IPS-18c (cell line): Measurements from ENCODE around the gene CCDC9B.

Experiments
- H3K4me3 ChIP-seq: 2 replicates; pipeline ENCODE4 v1.7.0; 2013; ENCODE audit warnings: low read depth, mild to moderate bottlenecking, low read length, moderate library complexity; ENCODE audit not compliant: insufficient read depth
- H3K9me3 ChIP-seq: one replicate; pipeline ENCODE4 v1.6.1; 2013; ENCODE audit warnings: mild to moderate bottlenecking, low read length, moderate library complexity; ENCODE audit not compliant: control insufficient read depth, insufficient read depth

The CCDC9B gene

DNA sequence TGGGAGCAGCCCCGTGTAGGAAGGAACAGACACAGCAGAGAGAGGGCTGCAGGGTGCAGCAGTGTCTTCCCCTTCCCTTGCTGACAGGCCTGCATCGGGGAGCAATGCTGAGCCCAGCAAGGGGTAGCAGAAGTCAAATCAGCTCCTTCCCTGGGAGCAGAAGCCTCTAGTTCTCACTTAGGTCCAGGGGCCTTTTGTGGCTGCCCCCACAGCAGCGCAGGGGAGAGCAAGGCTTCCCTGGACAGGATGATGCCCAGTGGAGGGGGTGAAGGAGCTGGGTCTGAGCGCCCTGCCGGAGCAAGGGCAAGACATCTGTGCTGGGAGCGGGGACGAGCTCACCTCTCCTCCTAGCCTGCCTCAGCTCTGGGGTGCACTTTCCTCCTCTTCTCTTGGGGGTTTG, 33.8 kb downstream of the CCDC9B start:
- no peak overlapping the region; the same call in 1 of the 2 replicates for H3K4me3 ChIP-seq
- no peaks in the 10 kb centered on the region for H3K9me3 ChIP-seq

DNA sequence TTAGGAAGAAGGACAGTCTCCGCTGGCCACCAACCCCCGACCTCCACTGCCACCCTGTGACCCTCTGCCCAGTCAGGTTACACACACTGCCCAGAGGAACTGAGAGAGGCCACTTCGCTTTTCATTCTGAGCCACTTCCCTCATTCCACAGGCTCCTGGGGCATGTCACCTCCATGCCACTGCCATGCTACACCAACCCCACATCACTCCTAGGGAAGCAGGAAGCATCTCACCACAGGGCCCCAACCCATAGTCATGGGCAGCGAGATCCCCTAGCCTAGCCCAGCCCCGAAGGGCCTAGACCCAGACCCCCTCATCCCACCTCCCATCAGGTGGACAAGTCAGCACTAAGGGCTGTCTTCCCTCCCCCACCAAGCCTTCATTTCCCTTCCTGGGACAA, 34.4 kb downstream of the CCDC9B start:
- no peaks in the 10 kb centered on the region for H3K9me3 ChIP-seq
- H3K4me3 ChIP-seq = no peak overlapping the region

DNA sequence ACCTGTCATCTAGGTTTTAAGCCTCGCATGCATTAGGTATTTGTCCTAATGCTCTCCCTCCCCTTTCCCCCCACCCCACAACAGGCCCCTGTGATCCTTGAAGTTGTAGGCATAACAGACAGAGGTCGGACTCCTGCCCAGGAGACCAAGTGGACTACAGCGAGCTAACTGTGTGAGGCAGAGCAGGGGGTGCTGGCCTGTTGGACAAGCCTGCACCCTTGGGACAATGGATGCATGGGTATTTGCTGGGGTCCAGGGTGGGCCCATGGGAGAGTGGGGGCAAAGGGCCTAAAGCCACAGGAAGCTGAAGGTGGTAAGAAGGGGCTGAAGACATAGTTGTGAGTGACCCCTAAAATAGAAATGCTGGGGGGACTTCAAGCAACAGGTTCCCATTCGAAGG, 35.5 kb downstream of the CCDC9B start:
- no peak overlapping the region for H3K4me3 ChIP-seq

DNA sequence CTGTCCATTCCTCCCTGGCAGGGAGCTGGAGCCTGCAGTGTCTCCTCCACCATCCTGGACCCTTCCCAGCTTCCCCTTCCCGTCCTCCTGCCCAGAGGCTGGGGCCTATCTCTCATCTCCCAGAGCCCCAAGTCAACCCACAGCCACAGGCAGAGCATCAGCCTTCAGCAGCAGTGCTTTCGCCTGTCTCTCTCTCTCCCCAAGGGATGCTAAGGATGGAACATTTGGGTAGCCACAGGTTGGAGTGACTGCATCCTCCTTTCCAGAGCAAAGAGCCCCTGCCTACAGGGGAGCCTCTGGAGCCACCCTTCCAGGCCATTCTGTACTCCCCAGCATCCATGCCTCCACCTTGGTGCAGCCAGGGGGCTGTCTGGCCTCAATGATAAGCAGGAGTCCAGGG, 37.2 kb downstream of the CCDC9B start:
- H3K9me3 ChIP-seq = no peaks in the 10 kb centered on the region
- H3K4me3 ChIP-seq = no peak overlapping the region

More for the DNA sequence above, 35.5 kb downstream of the CCDC9B start:
- no peaks in the 10 kb centered on the region for H3K9me3 ChIP-seq

DNA sequence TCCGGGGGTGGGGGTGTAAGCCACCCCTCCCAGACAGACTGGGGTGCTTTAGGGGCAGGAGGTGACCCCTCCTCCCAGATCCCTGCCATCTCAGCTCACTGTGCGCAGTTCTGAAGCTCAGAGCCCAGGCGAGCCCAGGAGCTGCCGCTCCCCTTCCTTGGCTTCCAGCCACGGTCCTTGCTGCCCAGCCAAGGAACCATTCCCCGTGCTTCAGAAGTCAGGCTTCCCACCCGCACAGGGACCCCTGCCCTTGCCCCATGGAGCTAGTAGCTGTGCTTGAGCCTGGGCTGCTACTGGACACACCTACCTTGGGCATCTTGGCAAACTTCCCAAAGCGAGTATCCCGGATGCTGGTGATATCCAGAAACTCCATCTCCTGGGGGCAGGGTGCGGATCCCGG, 37.8 kb downstream of the CCDC9B start:
- Histone ChIP-seq H3K9me3 (no peaks in the 10 kb centered on the region), H3K4me3 (no peak overlapping the region)

DNA sequence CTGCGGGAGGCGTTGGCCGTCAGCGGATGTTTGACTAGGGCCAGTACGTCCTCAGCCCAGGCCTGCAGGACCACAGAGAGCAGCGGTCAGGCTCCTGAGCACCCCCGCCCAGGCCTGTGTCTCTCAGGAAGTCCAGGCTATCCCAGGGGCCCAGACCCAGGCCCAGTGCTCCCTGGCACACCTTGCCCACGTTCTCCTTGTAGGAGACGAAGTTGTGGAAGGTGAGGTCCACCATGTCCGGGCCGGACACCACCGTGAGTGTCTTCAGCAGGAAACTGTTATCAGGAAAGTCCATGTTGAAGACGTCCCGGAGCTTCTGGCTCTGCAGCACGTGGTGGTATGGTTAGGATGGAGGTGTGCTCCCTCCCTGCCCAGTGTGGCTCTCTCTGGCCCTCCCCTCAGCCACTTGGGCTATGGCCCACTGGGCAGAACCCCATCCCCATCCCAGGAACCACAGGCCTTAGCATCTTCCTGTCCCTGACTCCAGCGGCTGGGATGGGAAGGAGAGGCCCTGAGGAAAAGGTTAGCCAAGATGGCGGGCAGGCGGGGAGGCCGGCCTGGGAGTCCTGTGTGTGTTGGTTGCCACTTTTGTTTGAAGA, 38.4 kb downstream of the CCDC9B start:
- H3K9me3 ChIP-seq = no peaks in the 10 kb centered on the region

DNA sequence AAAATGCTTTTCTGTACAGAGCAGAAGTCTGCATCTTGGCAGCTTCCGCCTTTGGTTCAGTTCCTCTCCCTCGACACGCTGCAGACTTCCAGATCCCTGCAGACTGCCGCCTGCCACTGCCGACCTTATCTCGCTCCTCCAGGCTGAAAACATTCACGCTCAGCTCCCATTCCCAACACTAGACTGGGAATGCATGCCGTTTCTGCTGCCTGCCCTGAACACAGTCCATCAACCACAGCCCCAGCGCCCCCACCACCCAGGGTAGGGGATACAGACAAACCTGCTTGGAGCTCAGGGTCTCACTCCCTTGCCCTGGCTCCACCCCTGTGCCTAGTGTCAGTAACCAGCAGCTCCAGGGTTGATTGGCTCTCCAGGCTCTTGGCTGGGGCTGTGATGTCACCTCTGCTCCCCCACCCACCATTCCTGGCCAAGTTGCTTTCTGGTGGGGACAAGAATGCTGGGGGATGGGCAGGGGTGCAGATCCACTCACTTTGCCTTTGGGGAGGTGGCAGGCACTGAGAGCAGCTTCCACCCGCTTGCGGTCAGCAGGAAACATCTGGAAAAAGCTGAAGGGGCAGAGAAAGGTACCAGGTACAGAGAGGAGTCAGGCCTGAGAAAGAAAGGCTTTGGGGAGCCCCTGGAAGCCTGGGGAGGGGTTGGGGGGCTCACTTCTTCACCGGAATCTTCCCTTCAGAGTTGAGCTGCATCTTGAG, 39.1 kb downstream of the CCDC9B start:
- H3K4me3 ChIP-seq = no peak overlapping the region
- H3K9me3 ChIP-seq = no peaks in the 10 kb centered on the region

More for the DNA sequence above, 38.4 kb downstream of the CCDC9B start:
- H3K4me3 ChIP-seq = no peak overlapping the region

DNA sequence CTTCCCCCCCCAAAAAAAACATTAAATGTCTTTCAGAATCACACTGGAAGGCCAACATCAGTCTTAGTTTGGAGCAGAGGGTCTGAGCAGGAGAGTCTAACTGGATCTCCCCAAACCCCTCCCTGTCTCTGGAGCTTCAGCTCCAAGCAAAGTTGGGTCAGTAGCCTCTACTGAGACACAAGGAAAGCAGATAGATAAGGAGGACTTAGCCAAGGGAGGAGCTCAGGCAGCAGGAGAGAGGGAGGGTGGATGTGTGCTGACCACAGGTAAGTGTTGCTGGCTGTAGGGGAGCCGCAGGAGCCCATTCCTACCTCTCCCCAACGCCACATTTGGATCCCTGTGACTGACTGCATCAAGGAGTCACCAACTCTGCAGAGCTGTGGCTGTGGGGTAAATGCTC, 40.0 kb downstream of the CCDC9B start:
- no peak overlapping the region for H3K4me3 ChIP-seq
- H3K9me3 ChIP-seq = no peaks in the 10 kb centered on the region

DNA sequence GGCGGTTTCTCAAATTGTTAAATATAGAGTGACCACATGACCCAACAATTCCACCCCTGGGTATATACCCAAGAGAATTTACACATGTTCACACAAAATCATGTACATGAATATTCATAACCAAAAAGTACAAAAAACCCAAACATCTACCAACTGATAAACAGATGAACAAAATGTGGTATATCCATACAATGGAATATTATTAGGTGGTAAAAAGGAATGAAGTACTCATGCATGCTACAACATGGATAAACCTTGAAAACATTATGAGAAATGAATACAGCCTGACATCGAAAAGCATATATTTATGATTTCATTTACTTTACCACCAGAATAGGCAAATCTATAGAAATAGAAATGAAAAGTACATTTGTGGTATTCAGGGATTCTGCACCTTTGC, 40.4 kb downstream of the CCDC9B start:
- Histone ChIP-seq H3K4me3 (no peak overlapping the region), H3K9me3 (no peaks in the 10 kb centered on the region)

DNA sequence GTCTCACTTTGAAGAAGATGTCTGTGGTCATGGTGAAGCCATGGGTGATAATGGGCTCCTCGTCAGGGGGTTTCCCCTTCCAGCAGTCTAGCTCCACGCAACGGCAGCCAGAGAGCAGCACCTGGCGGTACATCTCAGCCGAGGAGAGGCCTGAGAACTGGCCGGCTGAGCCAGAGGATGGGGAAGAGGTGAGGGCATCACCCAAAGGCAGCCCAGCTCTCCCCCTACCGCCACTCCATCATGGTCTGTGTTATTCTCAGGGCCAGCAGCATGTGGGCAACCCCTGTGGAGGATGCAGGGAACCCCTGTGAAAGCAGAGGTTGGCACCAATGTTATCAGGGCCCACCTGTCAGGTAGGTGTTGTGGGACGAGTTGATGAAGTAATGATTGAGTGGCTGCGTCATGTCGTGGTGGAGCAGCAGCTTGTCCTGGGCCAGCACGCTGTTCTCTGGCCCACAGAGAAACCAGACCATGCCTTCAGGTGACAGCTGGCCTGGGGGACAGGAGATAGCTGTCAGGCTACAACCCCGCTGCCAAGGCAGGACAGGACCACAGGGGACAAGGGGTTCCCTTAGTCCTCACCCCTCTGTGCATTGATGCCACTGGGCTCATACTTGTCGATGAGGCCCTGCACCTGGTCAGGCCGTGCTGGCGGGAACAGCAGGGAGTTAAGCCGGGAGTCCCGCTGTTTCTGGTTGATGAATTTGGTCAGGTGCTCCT, 42.4 kb downstream of the CCDC9B start:
- Histone ChIP-seq H3K9me3 (no peaks in the 10 kb centered on the region), H3K4me3 (no peak overlapping the region)

DNA sequence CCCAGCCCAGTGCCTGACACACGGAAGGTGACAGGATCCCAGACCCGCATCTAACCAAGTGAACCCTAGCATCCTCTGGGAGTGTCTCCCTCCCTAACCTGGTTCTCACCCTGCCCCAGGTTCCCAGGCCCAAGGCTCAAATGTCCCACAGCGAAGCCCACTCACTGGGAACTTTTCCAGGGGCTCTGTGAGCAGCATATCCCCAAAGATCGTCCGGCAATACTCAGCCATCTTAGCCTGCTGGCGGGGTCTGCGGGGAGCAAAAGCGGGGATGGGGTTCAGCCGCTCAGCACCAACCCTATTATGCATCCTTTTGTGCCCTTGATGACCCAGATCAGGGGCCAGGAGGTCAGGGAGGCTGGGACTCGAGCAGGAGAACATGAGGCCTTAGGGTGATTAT, 43.4 kb downstream of the CCDC9B start:
- no peaks in the 10 kb centered on the region for H3K9me3 ChIP-seq
- H3K4me3 ChIP-seq = no peak overlapping the region

DNA sequence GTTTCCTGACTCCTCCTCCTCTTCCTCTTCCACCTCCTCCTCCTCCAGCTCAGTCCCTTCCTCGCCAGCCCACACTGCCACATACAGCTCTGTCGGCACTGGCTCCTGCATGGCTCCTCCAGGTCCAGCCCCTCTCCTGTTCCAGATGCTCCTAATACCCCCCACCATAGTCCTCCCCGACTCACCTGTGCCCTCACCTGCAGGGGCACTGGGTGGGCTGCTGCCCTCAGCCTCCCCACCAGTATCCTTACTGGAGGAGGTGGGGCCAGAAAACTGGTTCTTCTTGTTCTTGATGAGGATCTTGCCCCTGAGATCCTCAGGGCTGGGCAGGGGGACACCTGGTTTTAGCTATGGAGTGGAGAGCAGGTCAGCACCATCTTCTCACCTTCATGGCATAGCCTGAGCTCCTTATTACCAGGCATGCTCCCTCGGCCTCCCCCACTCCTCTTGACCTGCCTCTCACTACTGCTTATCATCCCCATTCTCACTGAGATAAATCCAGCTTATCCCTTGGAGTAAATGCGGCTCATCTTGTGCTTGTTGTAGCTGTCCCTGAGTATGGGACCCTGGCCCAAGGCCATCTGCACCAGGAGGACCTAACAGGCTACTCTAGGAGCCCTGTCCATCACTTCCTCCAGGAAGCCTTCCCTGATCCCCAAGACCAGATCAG, 44.0 kb downstream of the CCDC9B start:
- Histone ChIP-seq H3K9me3 (no peaks in the 10 kb centered on the region), H3K4me3 (no peak overlapping the region)

DNA sequence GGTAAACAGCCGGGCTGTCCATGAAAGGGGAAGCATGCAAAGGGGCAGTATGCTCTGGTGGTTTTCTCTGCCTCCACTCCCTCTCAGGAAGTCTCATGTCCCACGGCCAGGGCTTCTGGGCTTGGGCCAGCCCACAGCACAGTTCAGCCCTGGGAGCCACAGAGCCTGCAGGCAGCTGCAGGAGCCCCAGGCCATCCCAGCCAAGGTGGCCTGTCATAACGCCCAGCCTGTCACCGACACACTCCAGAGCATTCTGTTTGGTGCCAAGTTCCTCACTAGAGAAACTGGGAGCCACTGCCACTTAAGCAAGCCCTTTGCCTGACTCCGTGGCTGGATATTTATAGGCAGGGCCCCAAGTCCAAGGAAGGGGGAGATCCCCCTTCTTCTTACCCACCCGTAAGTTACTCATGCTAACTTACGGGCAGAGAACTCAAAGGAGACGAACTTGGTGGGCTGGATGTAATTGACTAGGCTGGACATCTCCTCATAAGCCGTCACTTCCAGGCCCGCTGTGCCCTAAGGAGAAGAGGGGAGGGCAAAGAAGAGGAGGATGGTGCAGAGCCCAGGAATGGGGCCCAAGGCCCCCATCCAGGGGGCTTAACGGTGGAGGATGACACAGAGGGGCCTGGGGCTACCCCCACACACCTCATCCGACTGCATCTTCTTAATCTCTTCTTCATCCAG, 44.7 kb downstream of the CCDC9B start:
- Histone ChIP-seq H3K9me3 (no peaks in the 10 kb centered on the region), H3K4me3 (no peak overlapping the region)

DNA sequence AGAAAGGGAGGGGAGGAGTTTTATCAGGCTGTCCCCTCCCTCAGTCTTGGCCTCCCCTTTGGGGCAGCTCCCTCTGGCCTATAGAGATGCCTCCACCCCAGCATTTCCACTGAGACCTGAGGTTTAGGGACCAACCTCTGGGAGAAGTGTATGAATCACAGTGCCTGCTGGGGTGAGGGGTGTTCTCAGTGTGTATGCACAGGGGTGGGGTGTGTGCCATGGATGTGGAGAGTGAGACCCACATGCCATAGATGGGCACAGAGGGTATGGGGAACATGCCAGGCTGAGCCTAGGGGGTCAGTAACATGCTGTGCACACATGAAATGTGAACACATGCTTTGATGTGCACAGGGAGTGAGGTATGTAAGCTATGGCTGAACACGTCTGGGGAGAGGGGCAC, 45.4 kb downstream of the CCDC9B start:
- H3K4me3 ChIP-seq = no peak overlapping the region
- no peaks in the 10 kb centered on the region for H3K9me3 ChIP-seq

DNA sequence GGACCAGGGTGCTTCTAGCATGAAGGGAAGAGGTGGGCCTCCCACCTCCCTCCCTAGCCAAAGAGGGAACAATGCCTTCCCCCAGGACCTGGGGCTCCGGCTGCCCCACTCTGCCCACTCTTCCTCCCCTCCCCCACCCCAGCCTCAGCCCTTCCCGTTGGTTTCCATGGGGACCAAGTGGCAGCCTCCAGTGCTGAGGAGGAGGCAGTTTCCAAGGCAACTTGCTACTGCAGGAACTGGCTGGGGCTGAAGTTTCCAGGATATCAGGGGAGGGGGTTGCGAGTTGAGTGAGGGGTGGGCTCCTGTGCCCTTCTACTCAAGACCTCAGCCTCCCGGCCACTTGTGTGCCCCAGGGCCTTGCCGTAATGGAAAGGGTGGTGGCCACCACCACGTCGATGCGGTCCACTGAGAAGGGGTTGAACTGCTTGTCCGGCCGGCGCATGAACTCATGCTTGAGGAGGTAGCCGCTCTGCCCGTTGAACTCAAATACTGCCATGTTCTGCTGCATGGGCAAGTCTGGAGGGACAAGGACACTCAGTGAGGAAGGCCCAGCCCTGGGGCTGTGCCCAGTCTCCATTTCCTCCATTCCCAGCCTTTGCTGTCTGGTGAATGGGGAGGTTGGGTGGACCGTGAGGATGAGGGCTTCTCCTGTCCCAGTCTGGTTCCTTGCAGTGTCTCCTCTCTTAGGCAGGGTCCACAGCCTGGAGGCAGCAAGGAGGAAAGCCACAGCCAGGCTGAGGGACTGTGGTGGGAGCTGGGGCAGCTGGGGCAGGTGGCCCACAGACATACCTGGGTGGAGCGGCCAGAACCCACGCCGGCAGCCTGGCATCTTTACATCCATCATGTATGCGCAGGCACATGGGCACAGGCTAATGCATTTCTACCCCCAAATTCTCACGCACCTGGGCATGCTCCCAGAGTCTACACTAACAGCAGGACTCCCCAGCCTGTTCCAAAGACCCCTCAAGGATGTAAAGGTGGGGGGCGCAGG, 46.5 kb downstream of the CCDC9B start:
- Histone ChIP-seq H3K9me3 (no peaks in the 10 kb centered on the region), H3K4me3 (no peak overlapping the region)

DNA sequence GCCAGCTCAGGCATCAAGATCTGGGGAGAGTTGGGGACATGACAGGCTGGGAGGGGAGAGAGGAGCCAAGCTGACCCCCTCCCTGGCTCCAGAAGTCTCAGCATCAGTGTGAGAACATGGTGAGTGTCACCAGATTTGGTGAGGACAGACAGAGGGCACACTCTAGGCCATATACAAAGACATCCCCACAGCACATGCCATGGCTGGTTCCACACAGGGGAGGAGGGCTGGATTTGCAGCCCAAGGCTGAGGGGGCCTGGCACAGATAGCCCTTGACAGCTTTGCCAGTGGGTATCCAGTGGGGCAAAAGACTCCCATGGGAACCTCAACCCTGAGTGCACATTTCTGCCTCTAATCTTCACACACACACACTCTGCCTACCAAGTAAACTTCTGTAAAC, 47.7 kb downstream of the CCDC9B start:
- no peak overlapping the region for H3K4me3 ChIP-seq
- H3K9me3 ChIP-seq = no peaks in the 10 kb centered on the region
